Nephron progenitor cell (in vitro differentiated cells): ENCODE data around the gene SEC14L1.
"Not testable (repeated sequence)": the region's sequence is repeated elsewhere in the genome, so short reads cannot be mapped to it uniquely, and the experiment has no call there.

Experiments
- DNase-seq: peaks from one replicate; pipeline ENCODE4 v3.0.0; 2021
- H3K27ac Mint-ChIP-seq: 2 replicates; pipeline ENCODE4 v1.8.0; 2021; ENCODE audit warnings: mild to moderate bottlenecking, moderate library complexity, mixed read lengths
- H3K27me3 Mint-ChIP-seq: 2 replicates; pipeline ENCODE4 v1.8.0; 2021; ENCODE audit warnings: mild to moderate bottlenecking, low read depth, mixed read lengths; ENCODE audit not compliant: poor library complexity
- H3K36me3 Mint-ChIP-seq: 2 replicates; pipeline ENCODE4 v1.8.0; 2021; ENCODE audit warnings: low read depth, mixed read lengths
- H3K4me1 Mint-ChIP-seq: 2 replicates; pipeline ENCODE4 v1.8.0; 2021; ENCODE audit warnings: mixed read lengths
- H3K4me3 Mint-ChIP-seq: 2 replicates; pipeline ENCODE4 v1.8.0; 2021; ENCODE audit warnings: mild to moderate bottlenecking, moderate library complexity, mixed read lengths
- H3K9me3 Mint-ChIP-seq: 2 replicates; pipeline ENCODE4 v1.8.0; 2021; ENCODE audit warnings: mild to moderate bottlenecking, moderate library complexity, mixed read lengths
- CTCF ChIP-seq: fragments of 200-600 bp; sonication (generic); IDR thresholded peaks from 2 replicates; pipeline ENCODE4 v1.5.0; 2021; ENCODE audit warnings: antibody characterized with exemption

Gene SEC14L1

DNA sequence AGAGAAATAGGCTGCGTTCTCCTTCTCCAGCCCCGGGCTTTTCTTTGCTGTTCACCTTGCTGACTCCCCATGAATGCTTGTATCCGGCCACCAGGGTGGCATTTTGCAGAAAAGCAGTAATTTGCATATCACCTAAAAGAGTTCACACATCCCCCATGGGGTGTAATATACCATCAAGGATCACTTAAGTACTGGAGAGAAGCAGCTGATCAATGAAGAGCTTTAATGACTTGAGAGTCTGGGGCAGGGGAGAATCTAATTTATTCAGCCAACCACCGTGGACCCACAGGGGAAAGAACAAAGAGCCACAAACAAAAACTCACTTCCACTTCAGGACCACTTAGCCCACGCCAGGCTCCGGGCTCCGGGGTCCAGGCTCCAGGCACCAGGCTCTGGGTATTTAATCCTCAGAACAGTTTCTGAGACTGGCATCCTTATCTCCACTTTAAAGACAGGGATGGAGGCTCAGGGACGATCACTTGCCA is 33.9 kb upstream of the SEC14L1 start:
- no peak for TF ChIP-seq CTCF
- Mint-ChIP-seq H3K36me3 (peaks cover 4% of the 10 kb centered on the region), H3K27ac (no peak overlapping the region), H3K4me3 (no peak overlapping the region), H3K9me3 (no peaks in the 10 kb centered on the region), H3K4me1 (peaks cover 63% of the 10 kb centered on the region), H3K27me3 (peaks cover 5% of the 10 kb centered on the region)
- no peak for DNase-seq

DNA sequence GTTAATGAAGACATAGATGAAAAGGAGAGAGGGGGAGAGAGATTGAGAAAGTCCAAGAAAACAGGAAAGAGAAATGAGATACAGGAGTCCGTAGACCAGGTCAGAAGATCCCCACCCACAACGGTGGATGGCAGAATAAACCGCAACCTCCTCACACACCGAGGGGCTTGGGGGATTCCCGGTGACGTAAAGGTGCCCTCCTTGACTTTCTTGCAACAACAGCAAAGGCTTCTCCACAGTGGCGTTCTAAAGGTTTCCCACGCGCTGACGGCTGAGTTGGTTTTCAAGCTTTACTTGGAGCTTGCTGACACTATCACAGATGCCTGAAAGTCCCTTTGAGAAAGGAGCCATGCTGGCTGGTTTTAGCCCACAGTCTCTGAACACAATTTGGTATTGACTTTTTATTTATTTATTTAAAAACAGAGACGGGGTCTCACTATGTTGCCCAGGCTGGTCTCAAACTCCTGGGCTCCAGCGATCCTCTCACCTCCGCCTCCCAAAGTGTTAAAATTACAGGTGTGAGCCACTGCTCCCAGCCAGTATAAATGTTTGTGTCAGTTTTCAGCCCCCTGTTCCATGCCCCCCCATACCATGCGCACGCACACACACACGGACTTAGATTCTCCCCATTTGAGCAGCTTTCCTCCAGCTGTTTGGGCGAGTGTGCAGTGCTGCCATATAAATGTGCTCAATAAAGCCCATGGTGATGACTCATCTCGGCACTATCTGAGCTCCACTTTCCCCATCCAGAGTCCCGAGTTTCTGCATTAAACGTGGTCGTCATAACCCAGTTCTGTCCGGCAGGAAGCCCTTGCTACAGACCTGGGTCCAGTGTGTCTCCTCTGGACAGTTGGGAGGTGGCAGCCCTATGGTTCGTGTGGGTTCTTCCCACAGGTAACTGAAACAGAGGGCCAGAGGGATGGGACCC is 33.0 kb upstream of the SEC14L1 start:
- no peak for TF ChIP-seq CTCF
- no peaks in the 10 kb centered on the region for H3K9me3 Mint-ChIP-seq
- no peak overlapping the region for H3K4me3 Mint-ChIP-seq
- H3K4me1 Mint-ChIP-seq = peaks cover 64% of the 10 kb centered on the region
- no peak for DNase-seq
- no peak overlapping the region for H3K27ac Mint-ChIP-seq
- H3K27me3 Mint-ChIP-seq = peaks cover 5% of the 10 kb centered on the region
- peaks cover 4% of the 10 kb centered on the region for H3K36me3 Mint-ChIP-seq

DNA sequence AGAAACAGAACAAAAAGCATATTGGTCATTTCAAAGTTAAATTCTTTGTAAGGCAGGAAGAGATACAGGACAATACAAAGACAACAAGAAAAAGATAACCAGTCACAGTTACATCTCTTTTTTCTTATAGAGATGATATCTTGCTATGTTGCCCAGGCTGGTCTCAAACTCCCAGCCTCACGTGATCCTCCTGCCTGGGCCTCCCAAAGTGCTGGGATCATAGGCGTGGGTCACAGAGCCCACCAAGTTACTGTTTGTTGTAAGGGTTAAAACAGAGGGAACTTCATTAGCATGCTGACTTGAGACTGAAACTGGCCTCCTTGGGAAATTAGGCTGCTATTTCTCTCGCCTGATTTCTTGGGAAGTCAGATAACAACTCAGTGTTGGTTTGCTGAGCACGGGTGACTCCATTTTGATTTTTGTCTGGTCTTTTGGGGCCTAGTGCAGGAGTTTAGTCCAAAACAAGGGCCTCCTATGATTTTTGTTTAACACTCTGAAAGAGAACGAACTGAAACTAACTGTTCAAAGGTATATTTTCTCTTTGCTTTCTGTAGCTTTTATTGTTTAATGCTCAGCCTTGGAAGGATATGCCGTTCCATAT is 31.5 kb upstream of the SEC14L1 start:
- DNase-seq = no peak
- TF ChIP-seq CTCF = no peak
- H3K27ac Mint-ChIP-seq = peak overlapping the region; percentile 69

GRCh38 chr17:77109764-77110359 is 30.9 kb upstream of the SEC14L1 start:
- no peak for DNase-seq
- H3K9me3 Mint-ChIP-seq = no peaks in the 10 kb centered on the region
- TF ChIP-seq CTCF = no peak
- peak overlapping the region; percentile 44 for H3K4me3 Mint-ChIP-seq
- peaks cover 5% of the 10 kb centered on the region for H3K27me3 Mint-ChIP-seq
- H3K36me3 Mint-ChIP-seq = peaks cover 4% of the 10 kb centered on the region
- peak overlapping the region; percentile 69 for H3K27ac Mint-ChIP-seq
- peaks cover 52% of the 10 kb centered on the region for H3K4me1 Mint-ChIP-seq

More for the DNA sequence above, 31.5 kb upstream of the SEC14L1 start:
- H3K9me3 Mint-ChIP-seq = no peaks in the 10 kb centered on the region
- peaks cover 55% of the 10 kb centered on the region for H3K4me1 Mint-ChIP-seq
- H3K27me3 Mint-ChIP-seq = peaks cover 5% of the 10 kb centered on the region
- peaks cover 4% of the 10 kb centered on the region for H3K36me3 Mint-ChIP-seq
- no peak overlapping the region for H3K4me3 Mint-ChIP-seq

GRCh38 chr17:77111165-77111933 is 29.4 kb upstream of the SEC14L1 start:
- peaks cover 50% of the 10 kb centered on the region for H3K4me1 Mint-ChIP-seq
- not testable (repeated sequence) for H3K4me3 Mint-ChIP-seq, DNase-seq, H3K36me3 Mint-ChIP-seq, H3K9me3 Mint-ChIP-seq
- peak overlapping the region; percentile 96 for H3K27ac Mint-ChIP-seq
- H3K27me3 Mint-ChIP-seq = peaks cover 11% of the 10 kb centered on the region

GRCh38 chr17:77111934-77112296 is 28.9 kb upstream of the SEC14L1 start:
- no peak for DNase-seq
- Mint-ChIP-seq H3K4me3 (no peak overlapping the region), H3K27ac (peak overlapping the region; percentile 96), H3K27me3 (peaks cover 14% of the 10 kb centered on the region), H3K9me3 (no peaks in the 10 kb centered on the region), H3K4me1 (peaks cover 50% of the 10 kb centered on the region), H3K36me3 (no peaks in the 10 kb centered on the region)
- TF ChIP-seq CTCF = no peak
